ENCODE results near the gene CLDN4. TPM values are rescaled to one million over a fixed set of nuclear protein-coding genes. Genes with fewer than 3 reads are reported as not detected.

Gene CLDN4
- total RNA-seq, 1 experiment from 2014 or later = 0.11 TPM

GRCh38 chr7:73823257-73823656 is 7.5 kb upstream of the CLDN4 start:
- Histone ChIP-seq H3K4me1 (ENCODE audit: insufficient read depth, low read length, poor library complexity, severe bottlenecking) (no peaks in the 10 kb centered on the region), H3K9me3 (ENCODE audit: low read depth, low read length, poor library complexity, severe bottlenecking) (no peaks in the 10 kb centered on the region), H3K27me3 (replicated peaks; ENCODE audit: insufficient read depth, low read depth, low read length, poor library complexity) (no peaks in the 10 kb centered on the region), H3K4me3 (ENCODE audit: low read depth, low read length, poor library complexity, severe bottlenecking) (no peak overlapping the region), H3K36me3 (ENCODE audit: insufficient read depth, low read length, poor library complexity, severe bottlenecking) (no peaks in the 10 kb centered on the region), H3K27ac (ENCODE audit: low read depth, low read length, poor library complexity, severe bottlenecking) (no peak overlapping the region)
- intact Hi-C loops (cut with micrococcal nuclease; ENCODE audit: unreplicated experiment) = no loop called here
- DNase-seq (ENCODE audit: low spot score) = no peak
- ChIA-PET POLR2A (ENCODE audit: low non-redundant PET) (no interaction called here), CTCF (no interaction called here)
- TF ChIP-seq EZH2 (IDR thresholded peaks at IDR 0.05; ENCODE audit: borderline replicate concordance, low read depth, low read length, poor library complexity, severe bottlenecking) (no peak), CTCF (conservative IDR thresholded peaks at IDR 0.05; ENCODE audit: low read depth, low read length) (no peak)
- BruUV-seq (replicated peaks) = no TSS peak

- Histone ChIP-seq H3K4me3 (ENCODE audit: low read depth, low read length, poor library complexity, severe bottlenecking) (no peak overlapping the region), H3K4me1 (ENCODE audit: insufficient read depth, low read length, poor library complexity, severe bottlenecking) (no peaks in the 10 kb centered on the region), H3K27me3 (replicated peaks; ENCODE audit: insufficient read depth, low read depth, low read length, poor library complexity) (no peaks in the 10 kb centered on the region), H3K36me3 (ENCODE audit: insufficient read depth, low read length, poor library complexity, severe bottlenecking) (no peaks in the 10 kb centered on the region), H3K27ac (ENCODE audit: low read depth, low read length, poor library complexity, severe bottlenecking) (no peak overlapping the region), H3K9me3 (ENCODE audit: low read depth, low read length, poor library complexity, severe bottlenecking) (no peaks in the 10 kb centered on the region)
- no peak for TF ChIP-seq EZH2 (IDR thresholded peaks at IDR 0.05; ENCODE audit: borderline replicate concordance, low read depth, low read length, poor library complexity, severe bottlenecking)
- TF ChIP-seq CTCF (conservative IDR thresholded peaks at IDR 0.05; ENCODE audit: low read depth, low read length) = no peak
- POLR2A ChIA-PET (ENCODE audit: low non-redundant PET) = no interaction called here
- no TSS peak for BruUV-seq (replicated peaks)
- intact Hi-C loops (cut with micrococcal nuclease; ENCODE audit: unreplicated experiment) = no loop called here
- no peak for DNase-seq (ENCODE audit: low spot score)
- CTCF ChIA-PET = no interaction called here
Measured at GRCh38 chr7:73823873-73824592, 6.8 kb upstream of the CLDN4 start.

GRCh38 chr7:73824986-73825385 is 5.8 kb upstream of the CLDN4 start:
- Histone ChIP-seq H3K36me3 (ENCODE audit: insufficient read depth, low read length, poor library complexity, severe bottlenecking) (no peaks in the 10 kb centered on the region), H3K27ac (ENCODE audit: low read depth, low read length, poor library complexity, severe bottlenecking) (no peak overlapping the region), H3K9me3 (ENCODE audit: low read depth, low read length, poor library complexity, severe bottlenecking) (no peaks in the 10 kb centered on the region), H3K4me3 (ENCODE audit: low read depth, low read length, poor library complexity, severe bottlenecking) (no peak overlapping the region), H3K27me3 (replicated peaks; ENCODE audit: insufficient read depth, low read depth, low read length, poor library complexity) (no peaks in the 10 kb centered on the region), H3K4me1 (ENCODE audit: insufficient read depth, low read length, poor library complexity, severe bottlenecking) (no peaks in the 10 kb centered on the region)
- TF ChIP-seq EZH2 (IDR thresholded peaks at IDR 0.05; ENCODE audit: borderline replicate concordance, low read depth, low read length, poor library complexity, severe bottlenecking) (no peak), CTCF (conservative IDR thresholded peaks at IDR 0.05; ENCODE audit: low read depth, low read length) (no peak)
- no peak for DNase-seq (ENCODE audit: low spot score)
- CTCF ChIA-PET = no interaction called here
- POLR2A ChIA-PET (ENCODE audit: low non-redundant PET) = no interaction called here
- BruUV-seq (replicated peaks) = no TSS peak
- intact Hi-C loops (cut with micrococcal nuclease; ENCODE audit: unreplicated experiment) = no loop called here

Data from A673 (cell line).